ENCODE measurements around the gene ATAT1.

DNA sequence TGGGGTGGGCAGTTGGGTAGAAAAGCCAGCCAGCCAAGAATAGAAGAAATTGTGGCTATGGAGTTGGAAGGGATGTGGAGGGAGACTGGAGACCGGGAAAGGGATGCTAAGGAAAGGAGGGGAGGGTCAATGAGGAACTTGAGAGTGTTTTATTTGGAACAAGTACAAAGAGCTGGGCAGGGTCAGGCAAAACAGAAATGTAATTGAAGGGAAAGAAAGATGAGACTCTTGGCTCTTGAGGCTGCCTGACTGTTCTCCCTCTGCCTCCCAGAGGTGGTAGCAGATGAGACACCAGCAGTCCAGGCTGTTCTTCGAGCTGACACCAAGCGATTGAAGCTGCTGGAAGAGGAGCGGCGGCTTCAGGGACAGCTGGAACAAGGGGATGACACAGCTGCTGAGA lies 42.8 kb upstream of the ATAT1 start:
- no peak for TF ChIP-seq EZH2 (optimal IDR thresholded peaks at IDR 0.05; ENCODE audit: low read depth, low read length)
- no peak for TF ChIP-seq CTCF (IDR thresholded peaks at IDR 0.05; ENCODE audit: low read length)
